ENCODE data around the gene EFHD2.

DNA sequence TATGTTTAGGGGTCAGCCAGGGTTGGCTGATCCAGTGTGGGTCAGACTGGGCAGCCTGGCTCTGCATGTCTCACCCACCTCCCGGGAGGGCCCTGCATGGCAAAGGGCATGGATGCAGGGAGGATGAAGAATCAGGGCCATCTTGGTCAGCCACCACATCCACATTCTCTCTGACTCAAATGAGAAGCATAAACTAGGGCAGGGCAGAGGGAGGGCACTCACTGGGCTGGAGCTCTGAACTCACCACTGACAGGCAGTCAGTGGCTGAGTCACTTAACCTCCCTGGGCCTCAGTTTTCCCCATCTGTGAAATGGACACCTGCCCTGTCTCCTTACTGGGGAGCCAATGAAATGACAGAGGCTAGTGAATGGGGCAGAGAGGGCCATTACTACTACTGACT is 42.5 kb downstream of the EFHD2 start:
- TF ChIP-seq POLR2AphosphoS5 (IDR thresholded peaks at IDR 0.05), result no peak
- TF ChIP-seq, protein P1, sequence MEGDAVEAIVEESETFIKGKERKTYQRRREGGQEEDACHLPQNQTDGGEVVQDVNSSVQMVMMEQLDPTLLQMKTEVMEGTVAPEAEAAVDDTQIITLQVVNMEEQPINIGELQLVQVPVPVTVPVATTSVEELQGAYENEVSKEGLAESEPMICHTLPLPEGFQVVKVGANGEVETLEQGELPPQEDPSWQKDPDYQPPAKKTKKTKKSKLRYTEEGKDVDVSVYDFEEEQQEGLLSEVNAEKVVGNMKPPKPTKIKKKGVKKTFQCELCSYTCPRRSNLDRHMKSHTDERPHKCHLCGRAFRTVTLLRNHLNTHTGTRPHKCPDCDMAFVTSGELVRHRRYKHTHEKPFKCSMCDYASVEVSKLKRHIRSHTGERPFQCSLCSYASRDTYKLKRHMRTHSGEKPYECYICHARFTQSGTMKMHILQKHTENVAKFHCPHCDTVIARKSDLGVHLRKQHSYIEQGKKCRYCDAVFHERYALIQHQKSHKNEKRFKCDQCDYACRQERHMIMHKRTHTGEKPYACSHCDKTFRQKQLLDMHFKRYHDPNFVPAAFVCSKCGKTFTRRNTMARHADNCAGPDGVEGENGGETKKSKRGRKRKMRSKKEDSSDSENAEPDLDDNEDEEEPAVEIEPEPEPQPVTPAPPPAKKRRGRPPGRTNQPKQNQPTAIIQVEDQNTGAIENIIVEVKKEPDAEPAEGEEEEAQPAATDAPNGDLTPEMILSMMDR (IDR thresholded peaks at IDR 0.05), result no peak

Measured in esophagus muscularis mucosa (tissue), 3 donors.